Activated CD8-positive, alpha-beta memory T cell treated with anti-CD3 and anti-CD28 coated beads, Interleukin-2, amount 50 U/mL, for 24 hours (primary cell): Measurements from ENCODE around the gene CLNK.

Experiments used
- DNase-seq: peaks from one replicate; pipeline ENCODE4 v3.0.0-alpha.2; 2020; ENCODE audit errors: extremely low read depth

CLNK gene, protein sequence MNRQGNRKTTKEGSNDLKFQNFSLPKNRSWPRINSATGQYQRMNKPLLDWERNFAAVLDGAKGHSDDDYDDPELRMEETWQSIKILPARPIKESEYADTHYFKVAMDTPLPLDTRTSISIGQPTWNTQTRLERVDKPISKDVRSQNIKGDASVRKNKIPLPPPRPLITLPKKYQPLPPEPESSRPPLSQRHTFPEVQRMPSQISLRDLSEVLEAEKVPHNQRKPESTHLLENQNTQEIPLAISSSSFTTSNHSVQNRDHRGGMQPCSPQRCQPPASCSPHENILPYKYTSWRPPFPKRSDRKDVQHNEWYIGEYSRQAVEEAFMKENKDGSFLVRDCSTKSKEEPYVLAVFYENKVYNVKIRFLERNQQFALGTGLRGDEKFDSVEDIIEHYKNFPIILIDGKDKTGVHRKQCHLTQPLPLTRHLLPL

GRCh38 chr4:10684631-10685030, at the start of gene CLNK:
Gene CLNK (minus strand): TSS chr4:10684768. CDS start chr4:10667869, 16,899 bp downstream.
- no peak for DNase-seq

DNA sequence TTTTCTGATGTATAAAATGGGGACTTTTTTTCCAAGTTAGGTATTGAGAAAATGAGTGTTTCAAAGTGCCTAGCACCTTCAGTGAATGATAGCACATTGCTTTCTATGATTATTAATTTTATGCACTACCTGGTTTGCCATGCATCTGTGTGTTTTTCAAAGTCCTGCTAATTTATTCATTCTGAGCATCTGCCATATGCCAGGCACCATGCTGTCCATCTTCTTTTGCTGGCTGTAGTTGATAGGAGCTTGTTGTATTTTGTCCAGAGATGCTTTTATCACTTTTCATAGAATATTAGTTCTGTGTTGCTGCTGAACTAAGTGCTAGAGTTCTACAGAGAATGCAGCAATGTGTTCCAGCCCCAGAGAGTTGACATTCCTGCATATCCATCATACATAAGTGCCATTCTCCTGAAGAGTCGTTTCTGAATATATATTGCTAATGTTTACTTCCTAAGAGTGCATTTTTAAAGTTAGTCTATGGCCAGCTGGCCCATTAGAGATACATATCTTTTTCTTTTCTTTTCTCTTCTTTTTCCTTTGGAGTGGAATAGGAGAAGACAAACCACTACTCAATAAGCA, 49.0 kb upstream of the CLNK start:
- no peak for DNase-seq

- no peak for DNase-seq
Observed at GRCh38 chr4:10732914-10733415, 48.4 kb upstream of the CLNK start.

DNA sequence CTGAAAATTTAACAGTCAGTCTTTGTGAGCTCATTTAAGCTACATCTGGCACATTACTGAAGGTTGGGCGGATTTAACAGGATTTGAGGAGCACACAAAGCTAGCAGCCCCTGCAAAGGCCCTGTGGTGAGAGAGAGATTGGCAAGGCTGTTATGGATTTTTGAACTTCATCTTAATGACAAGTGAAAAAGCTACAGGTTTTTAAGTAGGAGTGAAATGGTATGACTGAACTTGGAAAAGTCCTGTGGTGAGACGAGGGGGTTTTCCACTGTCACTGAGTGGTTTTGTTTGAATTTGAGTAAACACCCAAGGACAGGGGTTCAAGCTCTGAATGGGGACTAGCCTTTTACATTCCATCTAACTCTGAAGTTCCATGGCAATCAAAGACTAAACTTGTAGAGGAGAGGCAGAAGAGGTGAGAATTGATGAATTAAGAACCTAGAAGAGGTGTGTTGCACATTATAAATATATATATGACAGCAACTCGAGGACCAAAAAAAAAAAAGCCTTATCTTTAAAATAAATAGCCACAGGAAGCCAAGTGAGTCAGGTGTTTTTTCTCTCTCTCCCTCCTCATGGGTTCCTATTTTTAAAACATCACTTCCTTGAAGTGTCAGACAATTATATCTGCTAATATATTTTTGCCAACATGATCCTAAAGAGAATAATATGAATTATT, 47.8 kb upstream of the CLNK start:
- DNase-seq: no peak

DNA sequence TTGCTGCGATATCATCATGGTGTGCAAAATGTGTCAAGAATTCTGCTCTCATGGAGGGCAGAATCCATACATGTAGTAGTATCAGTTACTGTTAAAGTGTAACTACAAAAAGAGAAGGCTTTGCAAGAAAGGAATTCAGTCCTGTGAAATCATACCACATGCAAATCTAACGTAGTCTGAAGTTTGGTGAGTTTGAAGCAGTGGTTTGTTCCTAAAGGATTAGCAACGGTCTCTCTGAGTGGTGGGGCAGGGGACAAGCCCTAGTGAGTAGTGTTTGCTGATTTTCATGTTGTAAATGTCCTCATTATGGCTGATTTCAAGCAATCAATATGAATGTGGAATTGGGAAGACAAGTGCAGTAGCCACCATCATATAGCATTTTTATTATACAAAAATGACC, 47.1 kb upstream of the CLNK start:
- DNase-seq: no peak

DNA sequence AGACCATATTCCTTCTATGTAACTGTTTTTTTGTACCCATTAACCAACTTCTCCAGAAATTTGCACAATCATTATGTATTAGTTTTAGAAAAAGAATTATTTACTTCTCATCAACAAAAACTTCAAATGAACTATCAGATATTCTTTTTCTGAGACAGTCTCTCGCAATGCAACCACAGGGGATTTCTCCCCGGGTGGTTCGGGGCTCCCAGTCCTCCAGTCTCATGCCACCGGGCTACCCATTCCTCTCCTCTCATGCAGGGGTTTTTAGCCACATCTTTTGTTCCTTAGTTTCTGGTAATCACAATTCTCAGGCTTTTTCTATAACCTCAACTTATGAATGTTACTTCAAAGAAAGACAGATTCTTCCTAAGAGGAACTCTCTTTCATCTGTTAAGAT, 46.6 kb upstream of the CLNK start:
- no peak for DNase-seq

DNA sequence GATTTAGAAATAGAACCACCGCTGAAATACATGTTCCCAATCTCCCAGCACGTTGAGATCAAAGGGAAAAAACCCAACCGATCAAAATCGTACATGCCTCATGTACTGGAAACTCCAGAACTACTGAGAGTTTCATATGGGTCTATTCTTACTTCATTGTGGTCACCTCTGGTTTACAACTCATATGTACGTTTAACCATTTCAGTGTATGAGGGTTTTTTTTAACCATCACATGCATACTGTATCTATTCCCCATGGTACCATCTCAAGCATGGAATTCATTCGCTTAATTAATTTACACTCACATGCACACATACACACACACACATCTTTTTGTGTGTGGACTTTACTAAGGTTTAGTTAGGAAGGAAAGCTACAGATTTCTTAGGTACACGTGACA, 46.0 kb upstream of the CLNK start:
- DNase-seq: no peak

DNA sequence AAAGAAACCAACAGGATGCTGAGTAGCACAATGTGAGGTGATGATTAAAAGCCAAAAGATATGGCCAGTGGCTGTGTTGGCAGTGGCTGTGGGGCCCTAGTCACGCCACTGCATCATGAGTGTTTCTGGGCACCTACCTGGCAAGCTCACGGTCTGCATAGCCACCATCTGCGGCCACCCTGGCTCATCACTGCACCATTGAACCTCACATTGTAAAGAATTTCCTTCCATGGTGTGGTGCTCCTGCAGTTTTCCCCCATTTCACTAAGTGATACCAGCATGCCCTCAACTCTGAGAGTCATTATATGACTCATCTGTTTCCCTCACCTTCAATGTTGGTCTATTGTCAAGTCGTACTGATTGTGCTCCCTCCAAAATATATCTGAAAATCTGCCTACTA, 45.5 kb upstream of the CLNK start:
- no peak for DNase-seq

DNA sequence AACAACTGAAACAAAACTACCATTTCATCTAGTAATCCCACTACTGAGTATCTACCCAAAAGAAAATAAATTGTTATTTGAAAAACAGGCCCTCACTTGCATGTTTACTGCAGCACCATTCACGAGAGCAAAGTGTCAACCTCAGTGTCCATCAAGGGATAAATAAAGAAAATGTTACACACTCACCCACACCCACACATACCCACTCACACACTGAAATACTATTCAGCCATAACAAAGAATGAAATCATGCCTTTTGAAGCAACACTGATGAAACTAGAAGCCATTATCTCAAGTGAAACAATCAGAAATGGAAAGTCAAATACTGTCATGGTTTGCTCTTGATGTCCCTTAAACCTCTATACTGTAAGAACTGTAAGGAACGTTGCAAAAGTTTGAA, 44.8 kb upstream of the CLNK start:
- DNase-seq: no peak

DNA sequence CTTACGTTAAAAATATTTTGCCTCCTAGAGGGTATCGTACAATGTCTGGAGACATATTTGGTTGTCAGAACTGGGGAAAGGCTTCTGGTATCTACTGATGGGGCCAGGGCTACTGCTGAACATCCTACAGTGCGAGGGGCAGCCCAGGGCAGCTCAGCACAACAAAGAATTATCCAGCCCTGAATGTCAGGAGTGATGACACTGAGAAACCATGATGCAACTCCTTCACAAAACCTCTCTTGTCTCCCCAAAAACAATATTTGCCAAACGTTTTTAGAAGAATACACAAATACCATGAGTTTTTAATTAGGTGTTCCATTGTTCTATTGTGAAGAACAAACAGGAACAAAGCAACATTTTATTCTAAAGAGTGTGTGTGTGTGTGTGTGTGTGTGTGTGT, 43.4 kb upstream of the CLNK start:
- no peak for DNase-seq

- DNase-seq: no peak
Observed at GRCh38 chr4:10727140-10727880, 42.7 kb upstream of the CLNK start.

DNA sequence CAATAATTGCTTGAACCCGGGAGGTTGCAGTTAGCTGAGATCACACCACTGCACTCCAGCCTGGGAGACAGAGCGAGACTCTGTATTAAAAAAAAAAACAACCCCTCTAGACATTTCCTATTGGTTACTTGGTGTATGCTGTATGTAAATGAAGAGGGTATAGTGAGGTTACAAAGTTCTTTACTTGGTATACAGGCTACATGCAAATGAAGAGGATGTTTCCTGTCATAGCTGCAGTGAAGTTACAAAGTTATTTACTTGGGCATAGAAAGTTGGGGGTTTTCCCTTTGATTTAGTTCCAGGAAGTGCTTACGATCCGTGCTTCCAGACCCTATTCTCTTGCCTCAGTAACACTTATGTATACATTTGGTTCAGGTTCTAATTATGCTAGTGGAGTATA, 38.4 kb upstream of the CLNK start:
- no peak for DNase-seq

DNA sequence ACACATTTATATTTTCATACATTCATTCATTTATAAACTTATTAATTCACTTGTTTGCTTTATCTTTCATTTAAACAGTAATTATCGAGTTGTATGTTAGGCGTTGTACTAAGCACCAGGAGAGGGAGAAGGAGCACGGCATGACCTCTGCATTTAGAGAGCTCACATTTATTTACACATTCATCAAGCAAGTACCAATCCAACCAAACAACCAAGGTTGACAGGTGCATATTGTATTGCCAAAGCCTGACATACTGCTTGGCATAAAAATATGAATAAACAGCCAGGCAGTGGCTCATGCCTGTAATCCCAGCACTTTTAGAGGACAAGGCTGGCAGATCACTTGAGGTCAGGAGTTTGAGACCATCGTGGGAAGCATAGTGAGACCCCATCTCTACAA, 37.0 kb upstream of the CLNK start:
- DNase-seq: no peak

DNA sequence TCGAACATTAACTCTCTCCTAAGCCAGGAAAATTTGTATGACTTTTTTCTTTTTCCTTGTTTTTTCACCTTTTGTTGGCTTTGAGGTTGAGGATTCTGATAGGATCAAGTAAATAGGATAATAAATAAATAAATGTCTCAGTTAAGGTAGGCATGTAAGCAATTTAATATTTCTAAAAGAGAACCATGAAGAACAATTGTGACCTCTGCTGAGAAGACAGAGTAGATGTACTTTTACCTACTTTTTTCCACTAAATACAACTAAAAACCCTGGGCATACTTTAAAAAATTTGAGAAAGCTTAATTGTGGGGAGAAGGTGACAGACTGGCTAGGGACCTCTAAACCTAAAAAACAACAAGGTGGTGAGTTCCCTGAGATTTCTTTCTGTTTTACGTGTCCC, 31.6 kb upstream of the CLNK start:
- no peak for DNase-seq

DNA sequence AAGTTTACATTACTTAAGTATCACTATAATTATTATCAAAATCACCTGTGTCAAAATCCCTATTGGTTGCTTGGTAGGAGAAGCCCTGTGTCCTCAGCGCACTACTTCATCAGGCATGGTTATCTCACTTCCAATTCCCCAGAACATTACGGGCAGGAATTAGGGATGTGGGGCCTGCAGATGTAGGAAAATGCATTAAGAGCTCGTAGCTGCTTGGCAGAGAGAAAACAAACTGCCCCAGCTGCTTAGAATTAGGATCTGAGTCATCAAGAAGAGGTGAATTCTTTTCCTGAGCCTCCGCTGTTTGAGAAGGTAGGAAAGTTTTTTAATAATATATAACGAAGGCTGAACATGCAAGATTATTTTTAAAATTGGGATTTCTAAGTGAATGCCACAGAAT, 31.1 kb upstream of the CLNK start:
- no peak for DNase-seq

DNA sequence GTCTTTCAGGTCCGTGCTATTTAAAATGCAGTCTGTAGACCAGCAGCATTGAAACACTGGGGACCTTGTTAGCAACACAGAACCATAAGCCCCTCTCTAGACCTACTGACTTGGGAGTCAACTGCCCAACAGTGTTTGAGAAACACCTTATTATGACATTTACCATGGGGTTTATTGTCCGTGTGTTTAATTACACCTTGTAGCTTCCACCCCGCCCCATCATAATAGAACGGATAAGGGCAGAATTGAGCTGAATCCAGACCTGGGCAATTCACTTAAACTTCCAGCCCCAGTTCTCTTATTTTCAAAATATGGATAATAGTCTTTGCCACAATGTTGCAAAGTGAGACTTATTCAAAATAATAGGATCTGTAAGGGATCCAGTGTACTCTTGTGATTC, 30.6 kb upstream of the CLNK start:
- no peak for DNase-seq

- DNase-seq: no peak
Observed at GRCh38 chr4:10713591-10713990, 29.0 kb upstream of the CLNK start.

GRCh38 chr4:10706236-10706635, 21.7 kb upstream of the CLNK start:
- no peak for DNase-seq

- no peak for DNase-seq
Observed at GRCh38 chr4:10704430-10704810, 19.9 kb upstream of the CLNK start.

GRCh38 chr4:10703766-10704429, 19.3 kb upstream of the CLNK start:
- DNase-seq: no peak

- no peak for DNase-seq
Observed at GRCh38 chr4:10703156-10703555, 18.6 kb upstream of the CLNK start.
